Measurements from ENCODE around the gene ZNF576.
"Not testable (repeated sequence)": the region's sequence is repeated elsewhere in the genome, so short reads cannot be mapped to it uniquely, and the experiment has no call there.

The ZNF576 gene

DNA sequence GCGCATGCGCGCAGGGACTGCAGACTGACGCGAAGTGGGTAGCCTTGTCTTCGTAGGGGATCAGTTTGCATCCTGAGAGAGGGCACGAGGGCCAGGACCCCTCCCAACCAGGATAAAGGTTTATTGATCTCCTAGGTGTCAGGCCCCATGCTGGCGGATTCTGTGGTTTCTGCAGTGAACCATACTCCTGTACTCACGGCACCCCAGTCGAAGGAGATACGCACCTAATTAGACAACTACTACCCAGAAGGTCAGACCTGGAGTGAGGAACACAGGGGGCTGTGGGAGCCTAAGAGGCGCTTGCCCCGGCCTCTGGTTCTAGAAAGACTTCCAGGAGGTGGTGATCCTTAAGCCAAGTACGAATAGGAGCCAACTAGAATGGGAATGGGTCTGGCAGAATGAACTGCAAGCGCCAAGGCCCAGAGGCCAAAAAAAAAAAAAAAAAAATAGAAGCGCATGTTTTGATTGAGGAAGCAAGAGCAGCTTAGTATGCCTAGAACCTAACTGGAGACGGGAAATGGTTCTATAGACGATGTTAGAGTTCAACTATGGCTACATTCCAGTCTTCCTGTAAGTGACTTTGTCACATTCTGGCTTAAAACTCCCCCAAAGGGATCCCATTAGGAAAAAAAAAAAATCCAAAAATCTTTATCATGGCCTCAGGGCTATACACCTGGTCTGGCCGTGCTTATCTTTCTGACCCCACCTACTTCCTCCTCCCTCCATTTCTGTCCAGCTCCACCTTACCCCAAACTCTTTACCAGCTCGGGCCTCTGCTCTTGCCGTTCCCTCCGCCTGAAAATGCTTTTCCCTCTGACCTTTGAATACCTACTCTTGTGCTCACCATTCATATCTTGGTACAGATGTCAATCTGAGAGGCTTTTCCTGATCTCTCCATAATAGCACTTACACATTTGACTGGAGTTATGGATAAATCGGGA, 23.9 kb downstream of the ZNF576 start:
- DNase-seq, result no peak
- intact Hi-C loops (cut with DNase I), result no loop called here

DNA sequence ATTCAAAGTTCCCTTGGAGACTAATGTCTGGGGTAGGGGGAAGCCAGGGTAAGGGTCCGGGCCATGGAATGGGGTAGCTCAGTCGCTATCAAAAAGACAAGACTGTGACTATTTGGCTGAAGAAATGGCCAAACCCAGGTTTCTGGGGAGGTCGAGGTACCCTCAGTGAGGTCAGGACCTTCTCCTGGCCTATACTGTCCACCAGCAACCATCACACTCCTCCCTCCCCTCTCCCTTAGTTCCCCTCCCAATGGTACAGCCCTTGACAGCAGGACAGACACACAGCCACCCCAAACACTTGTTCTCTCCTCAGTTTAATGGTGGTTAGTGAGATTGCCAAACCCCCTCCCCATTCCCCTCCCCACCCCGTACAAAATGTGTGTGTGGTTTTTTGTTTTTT, 25.7 kb downstream of the ZNF576 start:
- intact Hi-C loops (cut with DNase I), result no loop called here
- DNase-seq, result peak in 2 of 10 donors; percentile 5 to 10

GRCh38 chr19:43622956-43623355, 26.6 kb downstream of the ZNF576 start:
- peak in 1 of 10 donors; percentile 20 for DNase-seq
- intact Hi-C loops (cut with DNase I), result no loop called here

- DNase-seq, result peak in 1 of 10 donors; percentile 67
- intact Hi-C loops (cut with DNase I), result no loop called here
Measured at GRCh38 chr19:43623889-43624670, 27.7 kb downstream of the ZNF576 start.

- peak in 2 of 10 donors; percentile 63 to 81 for DNase-seq
- intact Hi-C loops (cut with DNase I), result no loop called here
Measured at GRCh38 chr19:43624933-43625332, 28.5 kb downstream of the ZNF576 start.

GRCh38 chr19:43625918-43626579, 29.7 kb downstream of the ZNF576 start:
- DNase-seq, result peak in 3 of 10 donors; percentile 45 to 91 (median 74)
- intact Hi-C loops (cut with DNase I), result no loop called here

GRCh38 chr19:43626838-43627237, 30.4 kb downstream of the ZNF576 start:
- intact Hi-C loops (cut with DNase I), result no loop called here
- no peak for DNase-seq

GRCh38 chr19:43628646-43629326, 32.4 kb downstream of the ZNF576 start:
- intact Hi-C loops (cut with DNase I), result no loop called here
- DNase-seq, result peak in 1 of 10 donors; percentile 20

- DNase-seq, result no peak
- intact Hi-C loops (cut with DNase I), result no loop called here
Measured at GRCh38 chr19:43631491-43631890, 35.1 kb downstream of the ZNF576 start.

GRCh38 chr19:43633520-43633919, 37.1 kb downstream of the ZNF576 start:
- no peak for DNase-seq
- intact Hi-C loops (cut with DNase I), result no loop called here

DNA sequence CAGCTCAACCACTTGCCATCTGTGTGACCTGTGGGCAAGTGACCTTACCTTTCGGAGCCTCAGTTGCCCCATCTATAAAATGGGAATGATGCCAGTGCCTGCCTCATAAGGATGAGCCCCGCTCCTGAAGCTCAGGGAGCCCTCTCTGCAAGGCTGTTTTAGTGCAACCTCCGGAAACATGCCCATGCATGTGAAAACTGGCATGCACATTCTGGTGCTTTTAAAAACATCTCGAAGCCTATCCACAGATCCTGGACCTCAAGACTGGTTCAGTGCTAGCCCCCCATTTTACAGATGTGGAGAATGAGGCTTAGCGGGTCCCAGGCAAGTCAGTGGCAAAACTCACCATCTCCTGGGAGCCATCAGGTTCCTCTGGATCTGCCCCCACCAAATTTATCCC, 37.7 kb downstream of the ZNF576 start:
- intact Hi-C loops (cut with DNase I), result no loop called here
- DNase-seq, result no peak

DNA sequence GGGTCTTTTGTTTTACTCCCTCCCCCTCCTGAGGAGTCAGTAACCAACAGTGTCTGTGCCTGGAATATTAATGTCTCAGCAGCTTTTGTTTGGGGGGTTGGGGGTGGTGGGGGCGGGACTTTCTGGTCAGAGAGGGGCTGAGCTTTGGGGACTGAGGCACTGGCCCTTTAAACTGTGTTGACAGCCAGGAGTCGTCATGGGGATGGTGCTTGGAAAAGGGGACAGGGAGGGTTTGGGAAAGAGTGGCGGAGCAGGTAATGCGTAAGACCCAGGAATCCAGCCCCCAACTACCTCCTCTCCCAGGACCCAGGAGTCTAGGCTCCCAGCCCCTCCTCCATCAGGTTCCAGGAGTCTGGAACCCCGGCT, 38.1 kb downstream of the ZNF576 start:
- peak in 7 of 10 donors; percentile 37 to 92 (median 59) for DNase-seq
- intact Hi-C loops (cut with DNase I), result no loop called here

DNA sequence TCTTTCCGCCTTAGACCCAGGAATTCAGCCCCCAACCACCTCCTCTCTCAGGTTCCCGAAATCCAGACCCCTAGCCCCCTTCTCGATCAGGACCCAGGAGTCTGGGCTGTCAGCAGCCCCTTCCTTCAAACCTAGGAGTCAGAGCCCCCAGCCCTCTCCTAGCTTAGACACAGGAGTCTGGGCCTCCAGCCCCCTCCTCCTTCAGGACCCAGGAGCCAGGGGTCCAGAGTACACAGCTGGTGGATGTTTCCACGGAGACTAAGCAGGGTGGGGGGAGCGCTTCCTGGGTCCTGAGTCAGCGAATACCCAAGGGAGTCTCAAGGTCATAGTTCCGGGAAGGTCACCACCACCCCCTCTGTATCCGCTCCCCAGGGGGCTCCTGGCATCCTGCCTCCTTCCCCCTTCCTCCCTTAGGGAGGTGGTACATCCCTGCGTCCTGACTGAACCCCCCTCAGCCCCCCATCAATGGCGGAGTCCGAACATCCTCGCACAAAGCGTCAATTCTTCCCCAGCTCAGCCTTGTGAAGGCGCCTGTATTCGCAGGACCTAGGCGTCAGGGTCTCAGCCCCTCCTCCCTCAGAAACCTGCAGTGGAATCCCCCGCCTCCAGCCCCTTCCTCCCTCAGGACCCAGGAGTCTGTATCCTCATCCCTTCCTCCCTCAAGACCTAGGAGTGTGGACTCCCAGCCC, 38.6 kb downstream of the ZNF576 start:
- peak in 8 of 10 donors; percentile 46 to 94 (median 70) for DNase-seq
- intact Hi-C loops (cut with DNase I), result no loop called here

DNA sequence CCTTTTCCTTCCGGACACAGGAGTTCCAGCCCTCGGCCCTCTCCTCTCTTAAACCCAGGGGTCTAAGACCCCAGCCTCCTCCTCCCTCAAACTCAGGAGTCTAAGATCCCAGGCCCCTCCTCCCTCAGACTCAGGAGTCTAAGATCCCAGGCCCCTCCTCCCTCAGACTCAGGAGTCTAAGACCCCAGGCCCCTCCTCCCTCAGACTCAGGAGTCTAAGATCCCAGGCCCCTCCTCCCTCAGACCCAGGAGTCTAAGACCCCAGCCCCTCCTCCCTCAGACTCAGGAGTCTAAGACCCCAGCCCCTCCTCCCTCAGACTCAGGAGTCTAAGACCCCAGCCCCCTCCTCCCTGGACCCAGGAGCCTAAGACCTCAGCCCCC, 39.2 kb downstream of the ZNF576 start:
- DNase-seq; intact Hi-C loops (cut with DNase I): not testable (repeated sequence)

DNA sequence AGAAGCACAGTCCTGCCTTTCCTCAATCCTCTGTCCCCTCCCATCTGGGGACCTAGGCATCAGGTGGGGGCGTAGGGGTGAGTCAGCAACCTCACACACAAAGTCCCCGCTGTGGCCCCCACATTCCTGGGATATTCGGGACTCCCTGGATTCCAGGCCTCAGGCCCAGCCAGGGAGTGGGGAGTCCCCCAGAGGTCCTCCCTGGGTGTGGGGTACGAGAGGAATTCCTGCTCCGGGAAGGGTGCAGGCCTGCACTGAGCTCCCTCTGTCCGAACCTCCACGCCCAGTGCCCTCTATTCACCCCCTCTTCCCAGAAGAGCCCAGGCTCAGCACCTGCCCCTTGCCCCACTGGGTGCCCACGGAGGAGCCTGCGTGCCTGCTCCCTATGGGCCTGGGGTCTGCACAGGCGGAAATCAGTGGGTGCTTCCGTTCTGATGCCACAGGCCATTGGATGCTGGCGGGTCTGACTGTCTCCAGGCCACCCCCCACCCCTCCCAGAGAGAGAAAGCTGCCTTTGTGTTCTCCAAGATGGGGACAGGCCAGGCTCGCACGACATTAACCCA, 39.8 kb downstream of the ZNF576 start:
- intact Hi-C loops (cut with DNase I), result no loop called here
- DNase-seq, result peak in 6 of 10 donors; percentile 45 to 93 (median 70)

GRCh38 chr19:43638214-43638994, 42.0 kb downstream of the ZNF576 start:
- intact Hi-C loops (cut with DNase I), result no loop called here
- peak in 1 of 10 donors; percentile 66 for DNase-seq

- intact Hi-C loops (cut with DNase I), result no loop called here
- DNase-seq, result peak in 1 of 10 donors; percentile 83
Measured at GRCh38 chr19:43638995-43639518, 42.7 kb downstream of the ZNF576 start.

Data from posterior cingulate gyrus (tissue), 11 donors.